Measurements from ENCODE around the gene AEBP1.

GRCh38 chr7:44077681-44078091 lies 26.5 kb upstream of the AEBP1 start:
- TF ChIP-seq CTCF (IDR thresholded peaks at IDR 0.05; ENCODE audit: low read depth, low read length) (no peak), MYC (IDR thresholded peaks at IDR 0.05; ENCODE audit: low read depth, low read length) (no peak), POLR2A (IDR thresholded peaks at IDR 0.05; ENCODE audit: extremely low read depth, insufficient read length) (no peak), MAX (IDR thresholded peaks at IDR 0.05; ENCODE audit: low read depth, low read length) (no peak)
